ENCODE data around the gene CCL17.
A peak's percentile ranks its signal among the peaks of the same experiment; 100 is the strongest.
"Not testable (repeated sequence)": the region's sequence is repeated elsewhere in the genome, so short reads cannot be mapped to it uniquely, and the experiment has no call there.

The CCL17 gene

GRCh38 chr16:57430955-57431354 lies 26.4 kb downstream of the CCL17 start:
- no peak for TF ChIP-seq CTCF (IDR thresholded peaks at IDR 0.05; ENCODE audit: low read depth, low read length)
- no peak for DNase-seq (ENCODE audit: low read depth in 2 of 2)
- H3K4me3 ChIP-seq (replicated peaks in 1 of 2; ENCODE audit: low read depth in 2 of 2, low read length in 2 of 2) = no peak overlapping the region

- DNase-seq (ENCODE audit: low read depth in 2 of 2) = no peak
- H3K4me3 ChIP-seq (replicated peaks in 1 of 2; ENCODE audit: low read depth in 2 of 2, low read length in 2 of 2) = no peak overlapping the region
These were observed 27.9 kb downstream of the CCL17 start for GRCh38 chr16:57432505-57432904.

GRCh38 chr16:57432989-57433388 lies 28.4 kb downstream of the CCL17 start:
- TF ChIP-seq CTCF (IDR thresholded peaks at IDR 0.05; ENCODE audit: low read depth, low read length) = no peak
- H3K4me3 ChIP-seq (replicated peaks in 1 of 2; ENCODE audit: low read depth in 2 of 2, low read length in 2 of 2) = no peak overlapping the region
- no peak for DNase-seq (ENCODE audit: low read depth in 2 of 2)

More at GRCh38 chr16:57432505-57432904, 27.9 kb downstream of the CCL17 start:
- no peak for TF ChIP-seq CTCF (IDR thresholded peaks at IDR 0.05; ENCODE audit: low read depth, low read length)

- no peak for TF ChIP-seq CTCF (IDR thresholded peaks at IDR 0.05; ENCODE audit: low read depth, low read length)
- DNase-seq (ENCODE audit: low read depth in 2 of 2) = no peak
- H3K4me3 ChIP-seq (replicated peaks in 1 of 2; ENCODE audit: low read depth in 2 of 2, low read length in 2 of 2) = no peak overlapping the region
These were observed 29.4 kb downstream of the CCL17 start for GRCh38 chr16:57434003-57434402.

GRCh38 chr16:57435838-57436237 lies 31.3 kb downstream of the CCL17 start:
- no peak for TF ChIP-seq CTCF (IDR thresholded peaks at IDR 0.05; ENCODE audit: low read depth, low read length)
- no peak overlapping the region for H3K4me3 ChIP-seq (replicated peaks in 1 of 2; ENCODE audit: low read depth in 2 of 2, low read length in 2 of 2)
- DNase-seq (ENCODE audit: low read depth in 2 of 2) = no peak

- H3K4me3 ChIP-seq (replicated peaks in 1 of 2; ENCODE audit: low read depth in 2 of 2, low read length in 2 of 2); DNase-seq (ENCODE audit: low read depth in 2 of 2): not testable (repeated sequence)
These were observed 35.4 kb downstream of the CCL17 start for GRCh38 chr16:57439947-57440346.

GRCh38 chr16:57440551-57440950 lies 36.0 kb downstream of the CCL17 start:
- not testable (repeated sequence) for H3K4me3 ChIP-seq (replicated peaks in 1 of 2; ENCODE audit: low read depth in 2 of 2, low read length in 2 of 2); DNase-seq (ENCODE audit: low read depth in 2 of 2)

- no peak for TF ChIP-seq CTCF (IDR thresholded peaks at IDR 0.05; ENCODE audit: low read depth, low read length)
- DNase-seq (ENCODE audit: low read depth in 2 of 2) = peak; percentile 40 to 72
- no peak overlapping the region for H3K4me3 ChIP-seq (replicated peaks in 1 of 2; ENCODE audit: low read depth in 2 of 2, low read length in 2 of 2)
These were observed 40.1 kb downstream of the CCL17 start for GRCh38 chr16:57444711-57445110.

Measured in cardiac fibroblast (primary cell).